GM21423 (cell line): ENCODE results near the gene AUTS2.

Experiments
- ATAC-seq: cut with Tn5 transposase; IDR thresholded peaks from one replicate; pipeline ENCODE4 v1.9.1; 2021; ENCODE audit warnings: mild to moderate bottlenecking, moderate library complexity; ENCODE audit not compliant: unreplicated experiment

The AUTS2 gene

GRCh38 chr7:70014472-70015177 lies 416.4 kb downstream of the AUTS2 start:
- ATAC-seq = no peak

DNA sequence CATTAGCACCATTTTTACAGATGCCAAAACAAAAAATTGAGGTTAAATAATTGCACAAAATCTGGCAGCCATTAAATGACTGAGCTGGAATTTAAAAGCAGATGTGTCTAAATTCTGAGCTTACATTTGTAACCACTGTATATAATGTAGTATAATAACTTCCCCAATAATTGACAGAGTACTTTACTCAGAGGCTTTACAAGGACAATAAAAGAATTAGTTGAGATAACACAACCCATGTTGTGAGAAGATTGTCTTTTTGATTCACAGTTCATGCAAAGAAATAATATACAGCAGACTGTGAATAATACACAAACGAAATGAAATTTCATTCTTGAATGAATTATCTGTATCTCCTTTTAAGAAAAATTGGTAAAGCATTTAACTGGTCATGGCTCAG lies 417.1 kb downstream of the AUTS2 start:
- ATAC-seq = no peak

DNA sequence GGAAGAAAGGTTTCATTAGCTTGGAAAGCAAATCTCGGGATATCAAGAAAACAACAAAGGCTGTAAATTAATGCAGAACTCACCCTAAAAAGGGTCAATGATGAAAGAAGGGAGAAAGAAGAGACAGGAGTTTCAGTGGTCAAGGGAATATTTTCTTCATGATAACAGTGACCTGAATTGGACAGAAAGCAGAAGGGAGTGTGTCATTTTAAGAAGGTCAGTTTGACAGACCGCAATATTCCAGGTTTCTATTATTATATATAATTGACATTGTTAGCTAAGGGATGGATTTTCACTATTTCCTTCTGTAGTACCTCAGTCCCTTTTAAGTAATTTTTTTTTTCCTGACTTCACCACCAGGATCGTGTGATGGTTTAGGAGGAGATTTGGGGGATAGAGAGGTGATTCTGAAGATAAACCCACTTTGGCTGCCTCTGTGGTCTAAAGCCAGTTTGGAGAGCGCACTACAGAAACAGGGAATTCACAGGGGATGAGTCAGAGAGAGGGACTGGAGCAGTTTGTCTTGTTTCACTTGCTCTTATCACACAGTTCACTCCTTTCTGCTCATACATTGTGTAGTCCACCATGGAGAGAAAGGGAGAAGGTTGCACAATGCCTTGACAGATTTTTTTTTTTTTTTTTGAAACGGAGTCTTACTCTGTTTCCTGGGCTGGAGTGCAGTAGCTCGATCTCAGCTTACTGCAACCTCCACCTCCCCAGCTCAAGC lies 417.9 kb downstream of the AUTS2 start:
- no peak for ATAC-seq

DNA sequence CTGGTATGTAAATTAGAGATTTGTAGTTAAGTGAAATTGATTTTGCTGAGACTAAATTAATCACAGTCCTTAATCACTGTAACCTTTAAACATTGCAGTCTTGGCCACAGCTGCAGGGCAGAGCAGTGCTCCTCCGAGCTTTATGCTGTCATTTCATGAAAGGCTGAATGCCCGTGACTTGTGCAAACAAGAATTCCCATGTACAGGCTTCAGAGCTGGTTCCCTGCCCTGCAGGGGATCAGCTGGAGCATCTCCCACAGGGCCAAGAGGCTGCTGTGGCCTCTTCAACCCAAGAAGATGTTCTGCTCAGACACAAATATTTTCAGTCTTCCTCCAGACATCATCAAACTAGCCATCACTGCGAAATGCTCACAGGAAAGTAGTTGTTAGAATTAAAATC lies 419.1 kb downstream of the AUTS2 start:
- no peak for ATAC-seq

- ATAC-seq = no peak
Observed at GRCh38 chr7:70018700-70019099, 420.4 kb downstream of the AUTS2 start.

GRCh38 chr7:70027867-70028266 lies 429.6 kb downstream of the AUTS2 start:
- no peak for ATAC-seq

DNA sequence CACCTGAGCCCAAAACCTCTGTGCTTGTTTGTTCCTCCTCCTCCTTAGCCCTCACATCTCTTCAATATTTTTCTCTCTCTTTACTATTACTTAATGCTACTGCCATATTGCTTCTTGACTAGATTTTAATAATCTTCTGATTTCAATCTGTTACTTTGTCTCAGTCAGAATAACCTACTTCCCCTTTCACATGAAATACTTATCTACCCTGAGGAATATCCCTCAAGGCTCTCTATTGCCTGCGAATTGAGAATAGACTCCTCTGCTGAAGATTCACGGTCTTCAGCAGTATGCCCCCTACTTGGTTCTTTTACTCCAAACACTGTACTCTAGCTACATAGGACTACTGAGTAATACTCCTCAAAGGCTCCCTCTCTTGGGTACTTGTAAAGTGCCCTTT lies 430.3 kb downstream of the AUTS2 start:
- ATAC-seq = no peak

GRCh38 chr7:70029993-70030392 lies 431.7 kb downstream of the AUTS2 start:
- no peak for ATAC-seq

DNA sequence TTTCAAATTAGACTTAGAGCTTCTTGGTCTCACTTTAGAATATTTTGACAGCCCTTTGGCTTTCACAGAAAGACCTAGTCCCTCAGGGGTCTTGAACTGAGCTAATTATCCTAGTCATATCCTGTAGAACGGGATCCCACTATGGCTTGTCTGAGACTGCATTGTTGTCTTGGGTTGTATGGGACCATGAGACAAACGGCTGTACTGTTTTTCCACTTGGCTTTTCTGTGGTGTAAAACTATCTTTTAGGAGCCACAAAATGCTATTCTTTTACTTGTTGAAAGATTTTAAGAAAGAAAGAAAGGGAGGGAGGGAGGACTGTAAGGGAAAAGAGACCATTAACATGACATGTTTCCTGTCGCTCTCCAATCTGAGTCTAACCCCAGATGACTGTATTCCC lies 432.5 kb downstream of the AUTS2 start:
- ATAC-seq = no peak

DNA sequence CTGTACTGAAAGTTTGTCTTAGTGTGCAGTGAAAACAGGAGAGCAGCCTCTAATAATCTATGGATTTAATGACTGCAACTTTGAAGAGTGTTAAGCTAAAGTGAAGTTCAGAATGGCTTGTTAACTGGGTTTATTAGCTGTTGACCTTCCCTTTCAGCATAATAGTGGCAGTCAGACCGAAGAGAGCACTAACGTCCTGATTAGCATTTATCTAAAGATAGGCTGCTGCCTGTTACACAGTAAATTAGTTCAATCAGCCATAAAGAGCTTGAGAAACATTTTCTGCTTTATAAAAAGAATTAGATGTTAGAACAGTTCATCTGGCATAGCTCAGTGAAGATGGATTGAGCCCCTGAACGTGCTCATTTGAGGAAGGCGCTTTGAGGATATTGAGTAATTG lies 433.0 kb downstream of the AUTS2 start:
- no peak for ATAC-seq

- ATAC-seq = no peak
Observed at GRCh38 chr7:70032649-70033048, 434.4 kb downstream of the AUTS2 start.

GRCh38 chr7:70033226-70033625 lies 435.0 kb downstream of the AUTS2 start:
- no peak for ATAC-seq

DNA sequence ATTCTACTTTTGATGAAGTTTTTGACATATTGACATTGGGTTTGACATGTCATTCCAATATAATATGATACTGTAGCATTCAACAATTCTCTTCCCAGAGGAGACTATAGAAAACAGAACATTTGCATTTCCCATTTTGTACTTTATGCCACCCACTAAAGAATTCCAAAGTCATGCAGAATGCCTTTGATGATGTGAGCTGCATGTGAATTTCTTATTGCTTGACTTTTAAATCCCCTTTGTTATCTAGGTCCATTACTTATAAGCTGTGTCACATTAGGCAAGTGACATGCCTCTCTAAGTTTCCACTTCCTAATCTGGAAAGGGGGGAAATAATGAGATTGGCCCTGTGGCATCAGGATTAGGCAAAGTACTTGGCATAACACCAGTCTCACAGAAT lies 436.7 kb downstream of the AUTS2 start:
- ATAC-seq = no peak

GRCh38 chr7:70035519-70035918 lies 437.2 kb downstream of the AUTS2 start:
- no peak for ATAC-seq

GRCh38 chr7:70035955-70036354 lies 437.7 kb downstream of the AUTS2 start:
- no peak for ATAC-seq

- no peak for ATAC-seq
Observed at GRCh38 chr7:70036695-70037094, 438.4 kb downstream of the AUTS2 start.

- ATAC-seq = no peak
Observed at GRCh38 chr7:70037171-70037933, 439.1 kb downstream of the AUTS2 start.

DNA sequence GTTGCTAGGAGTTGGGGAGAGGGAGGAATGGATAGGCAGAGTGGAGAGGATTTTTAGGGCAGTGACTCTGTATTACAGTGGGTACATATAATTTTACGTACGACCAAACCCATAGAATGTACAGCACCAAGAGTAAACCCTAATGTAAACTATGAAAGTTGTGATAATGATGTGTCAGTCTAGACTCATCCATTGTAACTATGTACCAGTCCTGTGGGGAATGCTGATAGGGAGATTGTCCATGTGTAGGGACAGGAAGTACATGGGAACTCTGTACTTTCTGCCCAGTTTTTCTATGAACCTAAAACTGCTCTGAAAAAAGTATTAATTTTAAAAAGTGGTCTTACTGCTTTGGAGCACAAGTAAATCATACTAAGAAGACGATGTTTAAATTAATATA lies 441.8 kb downstream of the AUTS2 start:
- no peak for ATAC-seq

DNA sequence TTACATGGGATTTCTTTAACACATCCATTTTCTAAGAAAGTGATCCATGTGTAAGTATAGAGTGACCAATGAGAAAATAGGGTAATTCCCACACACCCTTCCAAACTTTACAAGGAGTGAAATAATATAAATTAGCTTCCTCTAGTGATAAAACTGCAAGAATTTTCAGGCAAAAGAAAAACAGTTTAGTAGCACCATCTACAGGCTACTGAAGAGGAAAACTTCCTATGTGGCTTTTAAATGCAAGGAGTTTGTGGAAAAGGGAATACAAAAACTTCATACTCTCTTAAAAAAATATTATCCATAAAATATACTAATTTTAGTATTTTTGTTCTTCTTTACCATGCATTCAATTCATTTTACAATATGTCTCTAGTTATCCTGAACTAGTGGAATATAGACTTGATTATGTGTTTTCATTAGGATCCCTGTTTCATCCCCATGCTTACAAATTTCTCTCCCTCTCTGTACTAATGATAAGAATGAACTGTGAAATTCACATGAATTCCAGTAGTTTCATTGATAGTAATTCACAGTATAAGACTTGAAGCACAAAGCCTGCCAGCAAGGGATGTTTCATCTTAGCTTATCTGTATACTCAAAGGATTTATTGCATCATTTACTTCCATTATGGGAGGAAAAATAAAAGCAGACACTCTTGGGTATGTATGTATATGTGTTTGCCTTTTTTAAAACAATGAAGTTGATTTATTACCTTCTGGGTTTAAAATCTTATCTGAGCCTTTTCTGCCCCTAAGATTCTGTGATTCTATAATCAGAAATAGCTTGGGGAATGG lies 442.9 kb downstream of the AUTS2 start:
- no peak for ATAC-seq

DNA sequence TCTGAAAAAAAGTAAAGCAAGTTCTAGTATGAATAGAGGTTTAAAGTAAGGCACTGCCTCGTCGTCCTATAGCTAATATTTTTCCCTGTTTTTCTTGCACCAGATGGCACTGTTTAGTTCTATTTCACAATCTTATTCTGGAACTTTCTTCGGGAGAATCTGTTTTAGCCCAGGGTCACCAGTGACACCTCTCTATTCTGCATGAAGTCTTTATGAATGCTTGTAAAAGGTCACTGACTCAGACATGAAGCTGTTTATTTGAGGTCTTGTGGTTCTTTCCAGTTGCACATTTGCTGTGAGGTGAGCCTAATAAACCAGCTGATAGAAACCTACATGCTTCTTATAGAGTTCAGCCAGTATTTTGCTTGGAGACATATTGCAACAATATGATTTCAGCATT lies 444.3 kb downstream of the AUTS2 start:
- no peak for ATAC-seq

GRCh38 chr7:70043015-70043538 lies 444.8 kb downstream of the AUTS2 start:
- no peak for ATAC-seq
